ENCODE data around the gene ATG7. TPM values are rescaled to one million over a fixed set of nuclear protein-coding genes. Genes with fewer than 3 reads are reported as not detected.

Gene ATG7
- total RNA-seq, 1 donor from 2014 or later: 31.3 TPM

DNA sequence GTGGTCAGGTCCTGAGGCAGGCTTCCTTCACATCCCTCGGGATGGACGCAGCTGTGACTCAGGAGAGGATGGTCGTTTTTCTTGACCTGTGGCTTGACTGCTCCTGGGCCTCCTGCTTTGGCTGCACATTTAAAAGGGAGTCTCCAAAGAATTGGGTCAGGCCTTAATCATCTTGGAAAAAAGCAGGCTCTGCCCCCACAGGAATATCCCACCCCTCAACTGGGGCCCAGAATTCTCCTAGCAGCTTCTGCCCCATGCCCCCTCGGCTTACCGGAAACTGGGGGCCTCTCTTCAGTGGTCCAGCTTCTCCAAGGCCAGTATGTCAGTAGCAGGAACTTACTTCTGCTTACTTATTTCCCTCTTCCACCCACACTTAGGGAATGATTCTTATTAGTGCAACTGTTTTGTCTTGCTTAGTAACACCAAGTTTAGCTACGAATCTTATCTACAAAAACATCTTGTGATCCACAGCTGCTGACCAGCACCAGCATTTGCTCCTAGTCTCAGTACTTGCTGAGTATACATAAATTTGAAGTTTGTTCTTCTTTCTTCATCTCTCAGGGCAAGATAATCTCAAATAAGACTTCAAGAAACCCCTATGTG, 35.7 kb downstream of the ATG7 start:
- H3K36me3 ChIP-seq (ENCODE audit: control insufficient read depth, insufficient read depth, low read length): no peaks in the 10 kb centered on the region
- TF ChIP-seq, protein P1, sequence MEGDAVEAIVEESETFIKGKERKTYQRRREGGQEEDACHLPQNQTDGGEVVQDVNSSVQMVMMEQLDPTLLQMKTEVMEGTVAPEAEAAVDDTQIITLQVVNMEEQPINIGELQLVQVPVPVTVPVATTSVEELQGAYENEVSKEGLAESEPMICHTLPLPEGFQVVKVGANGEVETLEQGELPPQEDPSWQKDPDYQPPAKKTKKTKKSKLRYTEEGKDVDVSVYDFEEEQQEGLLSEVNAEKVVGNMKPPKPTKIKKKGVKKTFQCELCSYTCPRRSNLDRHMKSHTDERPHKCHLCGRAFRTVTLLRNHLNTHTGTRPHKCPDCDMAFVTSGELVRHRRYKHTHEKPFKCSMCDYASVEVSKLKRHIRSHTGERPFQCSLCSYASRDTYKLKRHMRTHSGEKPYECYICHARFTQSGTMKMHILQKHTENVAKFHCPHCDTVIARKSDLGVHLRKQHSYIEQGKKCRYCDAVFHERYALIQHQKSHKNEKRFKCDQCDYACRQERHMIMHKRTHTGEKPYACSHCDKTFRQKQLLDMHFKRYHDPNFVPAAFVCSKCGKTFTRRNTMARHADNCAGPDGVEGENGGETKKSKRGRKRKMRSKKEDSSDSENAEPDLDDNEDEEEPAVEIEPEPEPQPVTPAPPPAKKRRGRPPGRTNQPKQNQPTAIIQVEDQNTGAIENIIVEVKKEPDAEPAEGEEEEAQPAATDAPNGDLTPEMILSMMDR (IDR thresholded peaks at IDR 0.05; ENCODE audit: insufficient read depth, low read length, poor library complexity, severe bottlenecking): no peak
- no peak for DNase-seq (ENCODE audit: low read depth)

DNA sequence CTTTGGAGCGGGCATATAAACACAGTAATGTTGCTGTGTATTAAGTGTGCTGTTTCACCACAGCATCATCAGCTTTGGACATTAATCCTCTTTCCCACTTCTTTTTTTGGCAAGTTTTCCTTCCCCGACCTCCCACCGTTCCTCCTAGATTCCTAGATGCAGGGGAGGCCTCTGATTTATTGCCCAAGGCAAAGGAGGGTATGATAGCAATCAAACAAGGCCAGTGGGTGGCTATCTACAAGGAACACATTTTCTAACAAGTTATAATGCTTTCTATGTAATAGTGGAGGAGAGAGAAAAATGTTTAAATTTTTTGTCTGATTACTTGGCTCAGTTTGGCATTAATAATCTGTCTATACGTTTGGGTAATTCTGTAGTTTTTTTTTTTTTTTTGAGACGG, 38.1 kb downstream of the ATG7 start:
- Histone ChIP-seq H3K4me3 (ENCODE audit: low read depth, low read length) (no peak overlapping the region), H3K36me3 (ENCODE audit: control insufficient read depth, insufficient read depth, low read length) (no peaks in the 10 kb centered on the region), H3K27me3 (ENCODE audit: control insufficient read depth, insufficient read depth, low read length) (no peaks in the 10 kb centered on the region)
- TF ChIP-seq, protein P1 (IDR thresholded peaks at IDR 0.05; ENCODE audit: insufficient read depth, low read length, poor library complexity, severe bottlenecking): no peak
- no peak for DNase-seq (ENCODE audit: low read depth)

More for the DNA sequence above, 35.7 kb downstream of the ATG7 start:
- no peak overlapping the region for H3K4me3 ChIP-seq (ENCODE audit: low read depth, low read length)
- H3K27me3 ChIP-seq (ENCODE audit: control insufficient read depth, insufficient read depth, low read length): no peaks in the 10 kb centered on the region

- Histone ChIP-seq H3K27me3 (ENCODE audit: control insufficient read depth, insufficient read depth, low read length) (no peaks in the 10 kb centered on the region), H3K4me3 (ENCODE audit: low read depth, low read length) (no peak overlapping the region), H3K36me3 (ENCODE audit: control insufficient read depth, insufficient read depth, low read length) (no peaks in the 10 kb centered on the region)
- no peak for DNase-seq (ENCODE audit: low read depth)
- TF ChIP-seq, protein P1 (IDR thresholded peaks at IDR 0.05; ENCODE audit: insufficient read depth, low read length, poor library complexity, severe bottlenecking): no peak
These were observed 40.0 kb downstream of the ATG7 start for GRCh38 chr3:11312166-11312565.

DNA sequence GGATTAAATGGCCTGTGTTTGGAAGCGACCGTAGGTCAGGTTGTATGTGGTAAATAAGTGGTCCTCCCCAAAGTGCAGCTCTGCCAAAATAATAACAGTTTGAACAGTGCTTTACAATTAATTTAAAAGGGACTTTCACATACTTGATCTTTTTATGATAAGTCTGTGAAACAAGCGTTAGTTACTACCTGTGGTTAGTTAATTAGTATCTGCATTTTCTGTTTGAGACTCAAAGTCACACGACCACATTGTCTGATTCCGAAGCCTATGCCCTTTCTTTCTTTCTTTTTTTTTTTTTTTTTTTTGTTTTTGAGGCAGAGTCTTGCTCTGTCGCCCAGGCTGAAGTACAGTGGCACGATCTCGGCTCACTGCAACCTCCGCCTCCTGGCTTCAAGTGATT, 45.1 kb downstream of the ATG7 start:
- H3K27me3 ChIP-seq (ENCODE audit: control insufficient read depth, insufficient read depth, low read length): no peaks in the 10 kb centered on the region
- no peak overlapping the region for H3K4me3 ChIP-seq (ENCODE audit: low read depth, low read length)
- H3K36me3 ChIP-seq (ENCODE audit: control insufficient read depth, insufficient read depth, low read length): no peaks in the 10 kb centered on the region
- TF ChIP-seq, protein P1 (IDR thresholded peaks at IDR 0.05; ENCODE audit: insufficient read depth, low read length, poor library complexity, severe bottlenecking): no peak
- DNase-seq (ENCODE audit: low read depth): no peak

DNA sequence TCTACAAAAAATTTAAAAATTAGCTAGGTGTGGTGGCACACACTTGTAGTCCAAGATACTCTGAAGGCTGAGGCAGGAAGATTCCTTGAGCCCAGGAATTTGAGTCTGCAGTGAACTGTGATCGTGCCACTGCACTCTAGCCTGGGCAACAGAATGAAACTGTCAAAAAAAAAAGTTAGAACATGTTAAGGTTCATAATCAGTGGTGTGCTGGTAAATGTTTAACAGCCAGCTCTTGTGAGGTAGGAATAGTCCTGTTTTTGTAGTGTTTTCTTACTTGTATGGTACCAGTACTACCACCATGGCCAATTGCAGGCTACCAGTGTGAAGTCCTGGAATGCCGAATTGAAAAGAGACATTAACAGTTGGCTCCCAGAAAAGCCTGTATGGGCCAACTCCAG, 50.7 kb downstream of the ATG7 start:
- Histone ChIP-seq H3K27me3 (ENCODE audit: control insufficient read depth, insufficient read depth, low read length) (no peaks in the 10 kb centered on the region), H3K36me3 (ENCODE audit: control insufficient read depth, insufficient read depth, low read length) (no peaks in the 10 kb centered on the region), H3K4me3 (ENCODE audit: low read depth, low read length) (no peak overlapping the region)
- TF ChIP-seq, protein P1 (IDR thresholded peaks at IDR 0.05; ENCODE audit: insufficient read depth, low read length, poor library complexity, severe bottlenecking): no peak
- DNase-seq (ENCODE audit: low read depth): no peak

DNA sequence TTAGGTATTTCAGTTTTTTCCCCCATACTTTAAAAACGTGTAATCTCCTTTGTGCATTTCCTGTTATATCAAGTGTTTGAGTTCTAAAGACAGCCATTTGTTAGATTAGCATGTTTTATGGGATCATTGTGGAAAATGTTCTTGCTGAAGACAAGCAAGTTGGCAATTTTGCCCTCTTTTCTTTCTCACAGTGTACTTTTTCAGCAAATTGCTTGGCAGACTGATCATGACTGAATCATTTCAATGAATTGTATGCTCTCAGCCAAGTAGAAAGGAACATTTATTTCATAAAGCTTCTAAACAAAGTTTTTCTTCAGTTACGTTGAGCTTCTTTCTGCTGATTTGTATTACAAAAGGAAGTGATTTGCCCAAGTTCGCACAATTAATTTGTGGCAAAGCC, 51.6 kb downstream of the ATG7 start:
- Histone ChIP-seq H3K4me3 (ENCODE audit: low read depth, low read length) (no peak overlapping the region), H3K36me3 (ENCODE audit: control insufficient read depth, insufficient read depth, low read length) (no peaks in the 10 kb centered on the region), H3K27me3 (ENCODE audit: control insufficient read depth, insufficient read depth, low read length) (no peaks in the 10 kb centered on the region)
- DNase-seq (ENCODE audit: low read depth): no peak
- TF ChIP-seq, protein P1 (IDR thresholded peaks at IDR 0.05; ENCODE audit: insufficient read depth, low read length, poor library complexity, severe bottlenecking): no peak

Measured in kidney epithelial cell (primary cell).